IPS DF 19.7 (cell line): ENCODE results near the gene ZBTB8B.
"Not testable (repeated sequence)": the region's sequence is repeated elsewhere in the genome, so short reads cannot be mapped to it uniquely, and the experiment has no call there.

ENCODE experiments used
- DNase-seq: peaks from one replicate; pipeline ENCODE4 v3.0.0-alpha.2; 2013; ENCODE audit warnings: low read depth, low spot score

The ZBTB8B gene

GRCh38 chr1:32470431-32470830 lies 5.6 kb downstream of the ZBTB8B start:
- no peak for DNase-seq

- no peak for DNase-seq
These were observed 6.3 kb downstream of the ZBTB8B start for GRCh38 chr1:32470991-32471694.

- no peak for DNase-seq
These were observed 7.0 kb downstream of the ZBTB8B start for GRCh38 chr1:32471695-32472362.

GRCh38 chr1:32472966-32473365 lies 8.1 kb downstream of the ZBTB8B start:
- DNase-seq, result not testable (repeated sequence)

GRCh38 chr1:32474954-32475353 lies 10.1 kb downstream of the ZBTB8B start:
- no peak for DNase-seq

GRCh38 chr1:32480003-32480402 lies 15.1 kb downstream of the ZBTB8B start:
- DNase-seq, result no peak

GRCh38 chr1:32480761-32481160 lies 15.9 kb downstream of the ZBTB8B start:
- DNase-seq, result no peak

- DNase-seq, result not testable (repeated sequence)
These were observed 16.9 kb downstream of the ZBTB8B start for GRCh38 chr1:32481788-32482187.

- no peak for DNase-seq
These were observed 20.8 kb downstream of the ZBTB8B start for GRCh38 chr1:32485554-32486255.

- DNase-seq, result no peak
These were observed 21.7 kb downstream of the ZBTB8B start for GRCh38 chr1:32486463-32487113.

GRCh38 chr1:32487182-32487581 lies 22.3 kb downstream of the ZBTB8B start:
- DNase-seq, result no peak

- DNase-seq, result no peak
These were observed 25.0 kb downstream of the ZBTB8B start for GRCh38 chr1:32489774-32490454.

- DNase-seq, result no peak
These were observed 26.5 kb downstream of the ZBTB8B start for GRCh38 chr1:32491386-32491785.

GRCh38 chr1:32494196-32494595 lies 29.3 kb downstream of the ZBTB8B start:
- no peak for DNase-seq

- DNase-seq, result no peak
These were observed 30.0 kb downstream of the ZBTB8B start for GRCh38 chr1:32494711-32495337.

GRCh38 chr1:32496127-32496526 lies 31.3 kb downstream of the ZBTB8B start:
- DNase-seq, result no peak

- no peak for DNase-seq
These were observed 33.9 kb downstream of the ZBTB8B start for GRCh38 chr1:32498751-32499150.

GRCh38 chr1:32500387-32501209 lies 35.7 kb downstream of the ZBTB8B start:
- DNase-seq, result no peak

GRCh38 chr1:32501865-32502264 lies 37.0 kb downstream of the ZBTB8B start:
- DNase-seq, result no peak

- no peak for DNase-seq
These were observed 38.3 kb downstream of the ZBTB8B start for GRCh38 chr1:32503153-32503552.
